OCI-LY7 (cell line): Measurements from ENCODE around the gene PHOX2A. TPM values are rescaled to one million over a fixed set of nuclear protein-coding genes. Genes with fewer than 3 reads are reported as not detected.

ENCODE experiments used
- BruUV-seq: library from RNA; stranded (reverse); fragments of 400-500 nt; replicated peaks from 2 replicates; lab custom pipeline; 2021; lab: Mats Ljungman, UMichigan
- CTCF ChIA-PET: fragments of 300-600 bp; sonication (Branson Sonifier 250); formaldehyde crosslinking; loops from one replicate; lab custom pipeline; 2022; ENCODE audit warnings: antibody characterized with exemption; ENCODE audit not compliant: unreplicated experiment; lab: Charles Lee
- POLR2A ChIA-PET: fragments of 300-600 bp; sonication (Branson Sonifier 250); formaldehyde crosslinking; loops from one replicate; lab custom pipeline; 2022; ENCODE audit warnings: antibody characterized with exemption; lab: Charles Lee
- DNase-seq: peaks from one replicate; pipeline ENCODE4 v3.0.0-alpha.2; 2015; ENCODE audit warnings: low spot score
- H2AFZ ChIP-seq: fragments of 200-600 bp; sonication (generic), shearing (Covaris generic); 2 replicates; pipeline ENCODE4 v1.6.1; 2014; ENCODE audit warnings: mild to moderate bottlenecking, antibody characterized with exemption, low read length, moderate library complexity
- H3K27ac ChIP-seq: fragments of 200-600 bp; sonication (generic); 2 replicates; pipeline ENCODE4 v1.5.1; 2014; ENCODE audit warnings: mixed run types, low read depth, mild to moderate bottlenecking, moderate library complexity, low read length, inconsistent platforms; ENCODE audit not compliant: poor library complexity, severe bottlenecking
- H3K36me3 ChIP-seq: fragments of 200-600 bp; sonication (generic); 2 replicates; pipeline ENCODE4 v1.6.1; 2014; ENCODE audit warnings: mild to moderate bottlenecking, antibody characterized with exemption, low read length, moderate library complexity, mixed read lengths; ENCODE audit not compliant: insufficient read depth
- H3K4me1 ChIP-seq: fragments of 200-600 bp; sonication (generic); 2 replicates; pipeline ENCODE4 v1.5.1; 2014; ENCODE audit warnings: mild to moderate bottlenecking, low read length; ENCODE audit not compliant: insufficient read depth, poor library complexity, severe bottlenecking
- H3K4me2 ChIP-seq: fragments of 200-600 bp; sonication (generic); 2 replicates; pipeline ENCODE4 v1.6.1; 2014; ENCODE audit warnings: mild to moderate bottlenecking, low read length
- H3K4me3 ChIP-seq: fragments of 200-600 bp; sonication (generic); 2 replicates; pipeline ENCODE4 v1.5.1; 2014; ENCODE audit warnings: mild to moderate bottlenecking, low read depth, low read length; ENCODE audit not compliant: poor library complexity, severe bottlenecking
- H3K79me2 ChIP-seq: fragments of 200-600 bp; sonication (generic); 2 replicates; pipeline ENCODE4 v1.6.1; 2016; ENCODE audit warnings: low read depth, mild to moderate bottlenecking, low read length, moderate library complexity, mixed read lengths; ENCODE audit not compliant: insufficient read depth
- H3K9me2 ChIP-seq: fragments of 200-600 bp; sonication (generic); 2 replicates; pipeline ENCODE4 v1.6.1; 2016; ENCODE audit warnings: mild to moderate bottlenecking, low read length, mixed read lengths; ENCODE audit not compliant: insufficient read depth
- H3K9me3 ChIP-seq: fragments of 200-600 bp; sonication (generic); 2 replicates; pipeline ENCODE4 v1.6.1; 2014; ENCODE audit warnings: mild to moderate bottlenecking, mixed run types, low read length, mixed read lengths
- H4K20me1 ChIP-seq: fragments of 200-600 bp; sonication (generic); 2 replicates; pipeline ENCODE4 v1.6.1; 2014; ENCODE audit warnings: mild to moderate bottlenecking, antibody characterized with exemption, low read length, moderate library complexity, mixed read lengths; ENCODE audit not compliant: insufficient read depth
- CTCF ChIP-seq: fragments of 200-600 bp; sonication (generic); conservative IDR thresholded peaks from 2 replicates; pipeline ENCODE4 v1.5.1; 2014; ENCODE audit warnings: mild to moderate bottlenecking, antibody characterized with exemption, low read length, moderate library complexity, mixed read lengths
- EZH2phosphoT487 ChIP-seq: fragments of 200-600 bp; sonication (generic); IDR thresholded peaks from 2 replicates; pipeline ENCODE4 v1.6.1; 2018; ENCODE audit warnings: low read depth, borderline replicate concordance, mild to moderate bottlenecking, mixed run types, antibody characterized with exemption, low read length, moderate library complexity, mixed read lengths
- intact Hi-C: fragments of 100-400 bp; cut with micrococcal nuclease; formaldehyde crosslinking; loops from one replicate; pipeline ENCODE4 v1.10.0; 2022; ENCODE audit not compliant: unreplicated experiment
- total RNA-seq, 2 experiments: library from RNA; depleted of rRNA in 1 of 2; stranded (reverse); fragments of >200 nt in 1 of 2; shearing (Covaris generic) in 1 of 2; gene quantifications; 2 replicates each; pipeline ENCODE4 v1.2.3, GENCODE V29; 2014 to 2022

PHOX2A gene
- total RNA-seq, 2 experiments from 2014 or later, result not detected

- Histone ChIP-seq H3K79me2 (peaks cover 26% of the 10 kb centered on the region; the same call in 1 of the 2 replicates), H3K27ac (peak overlapping the region; percentile 91), H3K36me3 (peaks cover 25% of the 10 kb centered on the region; the same call in 1 of the 2 replicates), H3K4me3 (peak overlapping the region; percentile 77), H2AFZ (peak overlapping the region; percentile 34; the same call in 1 of the 2 replicates), H4K20me1 (no peaks in the 10 kb centered on the region), H3K4me2 (peak overlapping the region; percentile 97), H3K9me2 (no peaks in the 10 kb centered on the region), H3K9me3 (no peaks in the 10 kb centered on the region), H3K4me1 (peaks cover 49% of the 10 kb centered on the region)
- ChIA-PET CTCF (no interaction called here), POLR2A (interaction anchor here (0.7 to 1.0 kb wide), 2 partner anchors 19 to 776 kb away, joined by 3 to 4 read pairs; partner anchors contain the start of gene DHCR7)
- TF ChIP-seq CTCF, result no peak
- no peak for TF ChIP-seq EZH2phosphoT487
- BruUV-seq, result no TSS peak
- DNase-seq, result peak; percentile 57
- intact Hi-C loops, result loop anchor here (1.0 to 5.0 kb wide), 5 partner anchors 14 to 928 kb away; partner anchors contain the start of genes ANAPC15 and CLPB
These were observed 20.1 kb downstream of the PHOX2A start for GRCh38 chr11:72223615-72224563.

GRCh38 chr11:72222907-72223614 lies 20.9 kb downstream of the PHOX2A start:
- Histone ChIP-seq H4K20me1 (no peaks in the 10 kb centered on the region), H3K4me1 (peaks cover 51% of the 10 kb centered on the region), H3K4me3 (peak overlapping the region; percentile 77), H2AFZ (peak overlapping the region; percentile 34; the same call in 1 of the 2 replicates), H3K27ac (peak overlapping the region; percentile 91), H3K79me2 (peaks cover 26% of the 10 kb centered on the region; the same call in 1 of the 2 replicates), H3K9me2 (no peaks in the 10 kb centered on the region), H3K4me2 (peak overlapping the region; percentile 97), H3K36me3 (peaks cover 18% of the 10 kb centered on the region; the same call in 1 of the 2 replicates), H3K9me3 (no peaks in the 10 kb centered on the region)
- peak; percentile 99 for DNase-seq
- POLR2A ChIA-PET, result interaction anchor here (0.7 to 1.0 kb wide), 2 partner anchors 19 to 63 kb away, joined by 3 to 4 read pairs; no protein-coding TSS in a partner anchor
- CTCF ChIA-PET, result interaction anchor here (0.6 kb wide), 2 partner anchors 15 to 571 kb away, joined by 3 read pairs; no protein-coding TSS in a partner anchor
- 0 out of 2 replicates have a peak, but pooled peaks have one; percentile 20 for TF ChIP-seq CTCF
- TF ChIP-seq EZH2phosphoT487, result no peak
- intact Hi-C loops, result loop anchor here (1.0 to 5.0 kb wide), 4 partner anchors 111 to 929 kb away; partner anchors contain the start of genes ANAPC15 and CLPB
- BruUV-seq, result no TSS peak
